GM12891 (cell line): Measurements from ENCODE around the gene CDH13.

Source experiments
- DNase-seq: peaks from one replicate; pipeline ENCODE4 v3.0.0; 2011; ENCODE audit warnings: low spot score; ENCODE audit not compliant: insufficient read length
- FAIRE-seq: peaks from 2 replicates; lab custom pipeline; 2011; peaks lifted over from hg19 to GRCh38; lab: Jason Lieb, UNC
- PAX5 ChIP-seq: IDR thresholded peaks from 2 replicates; pipeline ENCODE4 v1.6.1; 2011; ENCODE audit warnings: low read length, moderate library complexity, mild to moderate bottlenecking; ENCODE audit not compliant: insufficient read depth, severe bottlenecking
- POLR2A ChIP-seq: IDR thresholded peaks from 2 replicates; pipeline ENCODE4 v1.6.1; 2011; ENCODE audit warnings: low read depth, low read length, control low read depth
- POLR2AphosphoS5 ChIP-seq: IDR thresholded peaks from 2 replicates; pipeline ENCODE4 v1.6.1; 2011; ENCODE audit warnings: low read depth, low read length, control low read depth
- POU2F2 ChIP-seq: IDR thresholded peaks from 2 replicates; pipeline ENCODE4 v1.6.1; 2011; ENCODE audit warnings: low read depth, mild to moderate bottlenecking, control low read depth, low read length, moderate library complexity
- SPI1 ChIP-seq: IDR thresholded peaks from 2 replicates; pipeline ENCODE4 v1.6.1; 2011; ENCODE audit warnings: low read depth, low read length, control low read depth
- TAF1 ChIP-seq: IDR thresholded peaks from 2 replicates; pipeline ENCODE4 v1.6.1; 2011; ENCODE audit warnings: low read depth, low read length, control low read depth

The CDH13 gene

DNA sequence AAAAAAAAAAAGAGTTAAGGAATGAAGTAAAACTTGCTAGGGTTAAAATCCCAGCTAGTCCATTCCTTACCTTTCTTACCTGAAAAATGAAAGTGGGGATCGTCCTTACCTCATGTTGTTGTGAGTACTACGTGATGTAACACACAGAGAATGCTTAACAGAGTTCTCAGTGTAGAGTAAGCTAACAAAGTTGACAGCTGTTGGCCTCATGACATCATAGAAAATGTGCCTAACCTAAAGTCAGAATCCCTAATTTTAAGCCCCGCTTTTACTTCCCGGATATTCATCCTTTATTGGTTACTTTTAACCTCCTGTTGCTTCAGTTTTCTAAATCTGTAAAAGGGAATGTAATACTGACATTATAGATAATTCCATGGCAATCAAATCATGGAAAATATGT is 675.2 kb downstream of the CDH13 start:
- FAIRE-seq, result no peak
- TF ChIP-seq POLR2AphosphoS5 (no peak), PAX5 (no peak), SPI1 (no peak), TAF1 (no peak), POLR2A (no peak), POU2F2 (no peak)
- DNase-seq, result no peak

DNA sequence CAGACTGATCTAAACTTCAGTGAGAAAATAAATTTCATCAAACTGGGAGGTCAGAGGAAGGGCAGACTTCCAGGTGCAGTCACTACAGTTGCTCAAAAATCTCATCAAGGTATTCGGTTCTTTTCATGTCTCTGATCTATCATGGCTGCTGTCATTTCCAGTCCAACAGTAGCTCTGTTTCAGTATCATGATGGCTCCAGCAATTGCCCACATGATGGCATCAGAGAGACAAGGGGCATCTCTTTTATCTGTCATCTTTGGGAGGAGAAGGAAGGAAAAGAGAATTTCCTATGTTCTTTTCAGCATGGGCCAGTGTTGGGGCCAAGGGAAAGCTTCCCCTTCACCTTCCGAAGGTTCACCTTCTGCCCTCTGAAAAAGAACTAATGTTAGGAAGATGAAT is 676.1 kb downstream of the CDH13 start:
- DNase-seq (no peak), FAIRE-seq (no peak)
- TF ChIP-seq POLR2AphosphoS5 (no peak), PAX5 (no peak), TAF1 (no peak), POLR2A (no peak), POU2F2 (no peak), SPI1 (no peak)

GRCh38 chr16:83305092-83305491 is 678.3 kb downstream of the CDH13 start:
- DNase-seq, result no peak
- no peak for TF ChIP-seq POU2F2
- TF ChIP-seq POLR2A, result no peak
- TF ChIP-seq TAF1, result no peak
- TF ChIP-seq POLR2AphosphoS5, result no peak
- TF ChIP-seq PAX5, result no peak
- TF ChIP-seq SPI1, result no peak
- no peak for FAIRE-seq

- no peak for FAIRE-seq
- TF ChIP-seq POU2F2 (no peak), SPI1 (no peak), POLR2A (no peak), POLR2AphosphoS5 (no peak), PAX5 (no peak), TAF1 (no peak)
- no peak for DNase-seq
Measured at GRCh38 chr16:83306961-83307593, 680.3 kb downstream of the CDH13 start.

DNA sequence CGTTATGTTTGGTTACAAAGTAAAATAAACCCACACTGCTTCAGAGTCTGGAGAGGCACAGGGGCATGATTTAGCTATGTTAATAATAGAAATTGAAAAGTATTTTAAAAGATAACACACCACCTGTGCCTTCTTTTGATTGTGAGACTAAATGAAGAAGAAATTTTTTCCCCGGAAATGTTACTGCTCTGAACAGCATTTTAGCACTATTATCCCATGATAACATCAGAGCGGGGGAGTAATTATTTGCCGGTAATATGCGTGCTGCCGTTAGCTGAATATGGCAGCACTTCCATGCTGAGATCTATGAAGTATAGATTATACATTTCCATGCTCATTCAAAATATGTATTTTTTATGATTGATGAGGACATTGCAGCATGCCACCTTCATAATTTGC is 680.8 kb downstream of the CDH13 start:
- FAIRE-seq, result no peak
- no peak for DNase-seq
- TF ChIP-seq POU2F2 (no peak), PAX5 (no peak), POLR2A (no peak), POLR2AphosphoS5 (no peak), TAF1 (no peak), SPI1 (no peak)

- FAIRE-seq, result no peak
- DNase-seq, result no peak
- TF ChIP-seq POLR2AphosphoS5, result no peak
- no peak for TF ChIP-seq SPI1
- TF ChIP-seq POU2F2, result no peak
- no peak for TF ChIP-seq PAX5
- no peak for TF ChIP-seq TAF1
- TF ChIP-seq POLR2A, result no peak
Measured at GRCh38 chr16:83308414-83308813, 681.6 kb downstream of the CDH13 start.

GRCh38 chr16:83310816-83311215 is 684.0 kb downstream of the CDH13 start:
- DNase-seq (no peak), FAIRE-seq (no peak)
- TF ChIP-seq TAF1 (no peak), SPI1 (no peak), POLR2AphosphoS5 (no peak), POU2F2 (no peak), PAX5 (no peak), POLR2A (no peak)

DNA sequence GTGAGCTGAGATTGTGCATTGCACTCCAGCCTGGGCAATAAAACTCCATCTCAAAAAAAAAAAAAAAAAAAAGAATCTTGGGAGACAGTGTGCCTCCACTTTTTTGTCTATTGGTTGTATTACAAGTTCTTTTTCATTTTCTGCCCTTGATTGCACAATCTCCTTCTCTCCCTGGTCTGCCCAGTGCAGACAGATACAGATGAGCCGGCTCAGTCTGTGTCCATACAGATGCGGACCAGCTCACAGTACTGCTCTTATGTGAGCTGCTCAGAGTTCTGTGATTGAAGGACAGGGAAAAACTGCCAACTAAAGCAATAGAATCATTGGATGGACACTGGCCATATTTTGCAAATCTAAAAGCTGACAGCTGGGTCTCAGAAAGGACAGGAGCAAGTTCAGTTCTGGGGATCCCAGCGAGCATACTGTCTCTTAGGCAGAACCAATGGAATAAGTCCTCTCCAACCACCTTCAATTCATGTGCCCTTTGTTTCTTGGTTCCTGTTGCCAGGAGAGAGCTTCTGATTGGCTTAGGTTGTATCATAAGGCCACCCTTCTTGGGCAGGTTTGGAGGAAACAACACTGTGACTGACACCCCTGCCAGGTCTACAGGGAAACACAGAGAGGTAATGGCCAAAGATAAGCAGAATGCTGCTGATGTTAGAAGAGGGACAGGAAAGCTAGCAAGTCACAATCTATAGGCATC is 685.4 kb downstream of the CDH13 start:
- no peak for FAIRE-seq
- no peak for TF ChIP-seq POU2F2
- no peak for TF ChIP-seq TAF1
- no peak for TF ChIP-seq POLR2A
- no peak for TF ChIP-seq POLR2AphosphoS5
- no peak for TF ChIP-seq PAX5
- no peak for TF ChIP-seq SPI1
- DNase-seq, result no peak

GRCh38 chr16:83312718-83313245 is 686.0 kb downstream of the CDH13 start:
- FAIRE-seq (no peak), DNase-seq (no peak)
- TF ChIP-seq POU2F2, result no peak
- no peak for TF ChIP-seq POLR2A
- no peak for TF ChIP-seq SPI1
- no peak for TF ChIP-seq TAF1
- no peak for TF ChIP-seq POLR2AphosphoS5
- TF ChIP-seq PAX5, result no peak

- FAIRE-seq (no peak), DNase-seq (no peak)
Measured at GRCh38 chr16:83315271-83315670, 688.5 kb downstream of the CDH13 start.

More at GRCh38 chr16:83315271-83315670, 688.5 kb downstream of the CDH13 start:
- TF ChIP-seq POLR2A (no peak), SPI1 (no peak), POU2F2 (no peak), POLR2AphosphoS5 (no peak), PAX5 (no peak), TAF1 (no peak)
